SIG-M5 treated with dmso at 0.1 percent for 504 hours (cell line): ENCODE results near the gene KRTAP2-4.
"Not testable (repeated sequence)": the region's sequence is repeated elsewhere in the genome, so short reads cannot be mapped to it uniquely, and the experiment has no call there.

Experiments used
- DNase-seq: peaks from one replicate; lab custom pipeline; 2025; ENCODE audit not compliant: unreplicated experiment; lab: John Stamatoyannopoulos, UW

KRTAP2-4 gene

GRCh38 chr17:41071606-41072360 lies 6.1 kb upstream of the KRTAP2-4 start:
- DNase-seq, result no peak

- DNase-seq, result no peak
Measured at GRCh38 chr17:41069031-41069430, 3.4 kb upstream of the KRTAP2-4 start.

DNA sequence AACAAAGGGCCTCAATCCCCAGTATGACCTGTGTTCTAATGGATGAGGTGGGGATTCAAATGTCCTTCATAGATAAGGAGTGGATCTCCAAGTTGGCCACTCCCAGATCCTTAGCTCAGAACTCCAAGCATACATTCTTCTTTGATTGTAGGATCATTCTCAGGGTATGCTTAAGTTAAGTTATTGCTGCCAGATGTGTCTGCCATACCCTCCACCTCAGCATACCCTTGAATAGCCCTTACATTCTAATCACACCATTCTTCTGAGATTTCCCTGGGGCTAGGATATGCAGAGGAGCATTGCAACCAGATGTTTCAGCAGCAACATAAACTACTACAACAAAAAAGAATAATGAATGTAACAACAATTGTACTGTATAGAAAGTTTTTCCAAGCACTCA lies 1.6 kb upstream of the KRTAP2-4 start:
- DNase-seq, result no peak

DNA sequence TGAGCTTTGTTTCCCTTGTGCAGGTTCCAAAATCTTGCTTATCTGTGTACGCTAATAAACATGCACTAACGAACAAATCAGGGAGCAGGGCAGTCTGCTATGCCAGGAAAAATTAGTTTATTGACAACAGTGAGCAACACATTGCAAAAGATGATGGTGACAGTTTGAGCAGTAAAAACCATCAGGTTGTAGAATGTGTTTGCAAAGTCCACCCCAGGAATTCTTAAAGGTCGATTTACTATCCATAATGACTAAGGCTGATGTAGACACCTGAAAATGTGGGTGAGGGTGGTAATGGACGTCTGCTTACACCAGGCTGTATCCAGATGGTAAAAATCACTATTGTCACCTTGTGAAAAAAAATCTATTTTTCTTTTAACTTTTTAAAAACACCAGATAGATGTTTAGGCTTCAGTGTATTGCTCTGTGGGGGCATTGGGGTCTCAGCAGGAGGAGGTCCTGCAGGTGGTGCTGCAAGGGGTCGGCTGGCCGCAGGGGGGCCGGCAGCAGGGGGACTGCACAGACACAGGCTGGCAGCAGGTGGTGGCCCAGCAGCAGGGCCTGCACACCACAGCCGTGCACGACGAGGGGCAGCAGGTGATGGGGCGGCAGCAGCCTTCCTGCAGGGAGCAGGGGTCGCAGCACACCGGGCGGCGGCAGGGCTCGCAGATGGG lies 526 bp downstream of the KRTAP2-4 start:
- not testable (repeated sequence) for DNase-seq

DNA sequence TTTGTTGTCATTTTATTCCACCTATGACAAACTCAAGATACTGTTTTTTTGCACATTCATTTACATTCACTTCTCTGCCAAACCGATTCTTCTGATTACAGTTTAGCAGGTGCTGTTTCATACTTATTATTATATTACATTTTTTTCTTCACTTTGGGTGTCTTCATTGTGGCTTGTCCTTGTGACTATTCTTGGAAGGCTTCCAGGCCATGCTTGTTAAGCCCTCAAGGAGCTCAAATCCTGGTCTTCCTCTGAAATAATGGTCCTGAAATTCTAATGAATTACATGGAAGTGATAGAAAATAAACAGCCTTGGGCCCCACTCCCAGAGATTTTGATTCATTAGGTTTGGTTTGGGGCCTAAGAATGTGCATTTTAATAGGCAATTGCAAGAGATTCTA lies 1.4 kb downstream of the KRTAP2-4 start:
- no peak for DNase-seq

GRCh38 chr17:41063449-41063848 lies 2.2 kb downstream of the KRTAP2-4 start:
- no peak for DNase-seq

DNA sequence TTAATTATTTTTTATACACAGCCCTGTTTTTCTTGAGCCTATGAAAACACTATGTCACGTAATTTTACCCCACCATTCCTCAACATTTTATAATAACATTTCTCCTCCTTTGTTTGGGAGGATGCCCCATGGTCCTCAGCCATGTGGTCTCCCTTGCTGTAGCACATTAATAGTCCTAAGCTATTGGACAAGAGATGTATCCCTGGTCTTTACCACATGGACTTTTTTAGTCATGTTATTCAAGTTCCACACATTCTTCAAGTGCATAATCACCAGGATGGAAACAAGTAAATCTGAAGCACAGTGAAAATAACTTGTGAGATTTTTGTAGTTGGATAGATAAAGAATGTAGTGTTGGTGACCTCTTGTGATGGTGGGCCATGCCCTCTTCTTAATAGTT lies 3.7 kb downstream of the KRTAP2-4 start:
- DNase-seq, result no peak

DNA sequence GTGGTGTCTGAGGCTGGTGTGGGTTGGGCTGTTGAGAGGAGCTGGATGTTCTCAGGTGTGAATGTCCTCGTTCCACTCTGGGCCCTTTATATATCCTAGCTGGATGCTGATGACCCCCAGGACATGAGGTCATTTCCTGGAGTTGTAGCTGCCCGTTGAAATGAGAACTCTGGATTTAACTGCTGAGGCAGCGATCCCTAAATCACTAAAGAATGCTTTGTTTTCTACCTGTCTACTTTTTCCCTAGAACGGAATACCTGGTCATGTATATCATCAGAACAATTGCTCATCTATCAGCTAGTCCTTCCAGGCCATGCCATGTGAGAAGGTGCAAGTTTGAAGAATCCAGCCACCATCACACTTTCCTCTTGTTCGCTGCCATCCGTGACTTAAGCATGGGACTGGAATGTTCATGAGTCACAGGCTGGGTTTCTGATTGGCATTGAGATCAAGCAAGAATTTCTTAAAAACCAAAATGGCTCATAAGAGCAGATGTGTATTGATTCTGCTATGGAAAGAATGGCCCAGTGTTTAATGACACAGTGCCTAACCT lies 5.6 kb downstream of the KRTAP2-4 start, which contains the start of gene KRTAP2-3:
Gene KRTAP2-3 (minus strand): TSS at position 63 of the 553 bp plus-strand sequence. CDS start 64 bp downstream, outside the sequence.
- DNase-seq, result no peak

- DNase-seq, result not testable (repeated sequence)
Measured at GRCh38 chr17:41059276-41060051, 6.2 kb downstream of the KRTAP2-4 start.

DNA sequence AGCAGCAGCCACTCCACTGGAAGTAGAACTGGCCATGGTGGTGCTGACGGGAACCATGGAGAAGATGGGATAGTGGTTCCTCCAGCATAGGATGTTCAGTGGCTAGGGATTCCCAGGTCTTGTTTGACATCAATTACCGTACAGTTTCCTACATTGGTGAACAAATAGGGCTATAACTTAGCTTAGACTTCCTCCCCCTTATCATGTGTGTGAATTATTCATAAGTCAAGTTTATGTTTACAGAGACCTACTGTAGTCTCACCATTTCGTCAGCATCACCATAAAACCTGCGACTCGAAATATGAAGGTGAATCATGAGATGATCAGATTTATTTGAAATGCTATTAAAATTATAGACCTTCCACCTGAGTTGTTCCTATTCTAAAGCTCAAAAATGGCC lies 6.9 kb downstream of the KRTAP2-4 start:
- no peak for DNase-seq

DNA sequence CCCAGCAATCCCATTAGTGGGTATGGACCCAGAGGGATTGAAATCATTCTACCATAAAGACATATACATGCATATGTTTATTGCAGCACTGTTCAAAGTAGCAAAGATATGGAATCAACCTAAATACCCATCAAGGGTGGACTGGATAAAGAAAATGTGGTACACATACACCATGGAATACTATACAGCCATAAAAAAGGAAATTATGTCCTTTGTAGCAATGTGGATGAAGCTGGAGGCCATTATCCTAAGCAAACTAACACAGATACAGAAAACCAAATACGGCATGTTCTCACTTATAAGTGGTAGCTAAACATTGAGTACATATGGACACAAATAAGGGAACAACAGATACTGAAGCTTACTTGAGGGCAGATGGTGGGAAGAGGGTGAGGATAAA lies 8.1 kb downstream of the KRTAP2-4 start:
- DNase-seq, result no peak

- DNase-seq, result not testable (repeated sequence)
Measured at GRCh38 chr17:41055130-41055529, 10.5 kb downstream of the KRTAP2-4 start, which contains the start of gene KRTAP2-2. Gene KRTAP2-2, minus strand, starts transcription at chr17:41055230. Its CDS starts 19 bp downstream, at chr17:41055211.

DNA sequence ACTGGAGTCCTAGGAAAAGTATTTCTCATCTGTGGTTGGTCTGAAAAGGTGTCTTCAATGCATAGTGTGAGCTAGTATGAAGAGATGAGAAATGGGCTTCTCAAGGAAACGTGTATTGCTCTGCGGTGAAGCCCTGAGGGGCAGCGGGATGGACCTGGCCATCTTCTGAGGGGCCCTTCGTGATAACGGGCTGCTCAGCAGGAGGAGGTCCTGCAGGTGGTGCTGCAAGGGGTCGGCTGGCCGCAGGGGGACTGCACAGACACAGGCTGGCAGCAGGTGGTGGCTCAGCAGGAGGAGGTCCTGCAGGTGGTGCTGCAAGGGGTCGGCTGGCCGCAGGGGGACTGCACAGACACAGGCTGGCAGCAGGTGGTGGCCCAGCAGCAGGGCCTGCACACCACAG lies 11.1 kb downstream of the KRTAP2-4 start:
- DNase-seq, result not testable (repeated sequence)

GRCh38 chr17:41054025-41054424 lies 11.7 kb downstream of the KRTAP2-4 start:
- no peak for DNase-seq

DNA sequence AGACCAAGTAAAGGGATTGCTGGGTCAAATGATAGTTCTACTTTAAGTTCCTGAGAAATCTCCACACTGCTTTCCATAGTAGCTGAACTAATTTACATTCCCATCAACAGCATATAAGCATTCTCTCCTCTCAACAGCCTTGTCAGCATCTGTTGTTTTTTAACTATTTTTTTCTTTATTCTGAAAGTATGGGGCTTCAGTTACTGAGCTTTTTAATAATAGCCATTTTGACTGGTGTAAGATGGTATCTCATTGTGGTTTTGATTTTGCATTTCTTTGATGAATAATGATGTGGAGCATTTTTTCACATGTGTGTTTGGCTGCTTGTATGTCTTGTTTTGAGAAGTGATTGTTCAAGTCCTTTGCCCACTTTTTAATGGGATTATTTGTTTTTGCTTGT lies 13.1 kb downstream of the KRTAP2-4 start:
- DNase-seq, result no peak

DNA sequence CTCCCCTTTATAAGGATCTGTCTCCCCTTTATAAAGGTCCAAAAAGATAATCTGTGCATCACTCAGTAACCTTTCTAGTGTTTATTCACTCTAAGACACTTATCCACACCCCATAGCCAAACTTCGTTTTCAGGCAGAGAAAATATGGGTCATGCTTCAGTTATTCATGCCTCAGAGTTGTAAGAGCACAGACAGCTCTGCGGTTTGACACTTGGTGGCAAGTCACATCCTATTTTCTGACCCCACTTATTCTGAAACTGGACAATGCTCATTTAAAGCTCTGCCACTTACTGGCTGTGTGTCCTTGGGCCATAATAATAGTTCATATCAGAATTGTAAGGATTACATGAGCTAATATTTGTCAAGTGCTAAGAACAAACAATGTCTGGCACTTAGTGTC lies 16.6 kb downstream of the KRTAP2-4 start:
- no peak for DNase-seq

- no peak for DNase-seq
Measured at GRCh38 chr17:41048441-41048840, 17.2 kb downstream of the KRTAP2-4 start.

GRCh38 chr17:41046735-41047465 lies 18.8 kb downstream of the KRTAP2-4 start, which contains the start of gene KRTAP2-1:
Gene KRTAP2-1, minus strand, starts transcription at chr17:41047316. Its CDS starts 49 bp downstream, at chr17:41047267.
- DNase-seq, result not testable (repeated sequence)

DNA sequence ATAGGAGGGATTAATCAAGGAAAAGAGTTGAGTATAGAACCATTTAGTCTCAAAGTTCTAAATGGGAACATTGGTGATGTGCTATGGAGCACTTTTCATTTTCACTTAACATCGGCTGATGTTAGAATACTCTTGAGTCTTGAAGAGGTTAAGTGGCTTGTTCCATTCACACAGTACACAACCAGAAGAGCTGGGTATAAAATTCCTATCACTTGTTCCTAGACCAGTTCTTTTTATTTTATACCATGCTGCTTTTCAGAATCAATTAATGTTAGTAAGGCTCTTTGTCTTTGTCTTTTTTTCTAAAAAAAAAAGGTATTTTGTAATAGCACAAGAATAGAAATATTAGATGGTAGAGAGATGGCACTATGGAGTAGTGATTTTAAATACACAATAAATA lies 22.7 kb downstream of the KRTAP2-4 start:
- DNase-seq, result no peak

- DNase-seq, result not testable (repeated sequence)
Measured at GRCh38 chr17:41040783-41041571, 24.7 kb downstream of the KRTAP2-4 start, which contains the start of gene KRTAP1-1. Gene KRTAP1-1, minus strand, starts transcription at chr17:41041450. Its CDS starts 53 bp downstream, at chr17:41041397.
